NCI-H82 treated with DMSO at 0.1 percent for 48 hours (cell line): ENCODE results near the gene PMS2.
"Not testable (repeated sequence)": the region's sequence is repeated elsewhere in the genome, so short reads cannot be mapped to it uniquely, and the experiment has no call there.

Source experiments
- DNase-seq: peaks from one replicate; lab custom pipeline; 2025; ENCODE audit not compliant: unreplicated experiment; lab: John Stamatoyannopoulos, UW

The PMS2 gene

DNA sequence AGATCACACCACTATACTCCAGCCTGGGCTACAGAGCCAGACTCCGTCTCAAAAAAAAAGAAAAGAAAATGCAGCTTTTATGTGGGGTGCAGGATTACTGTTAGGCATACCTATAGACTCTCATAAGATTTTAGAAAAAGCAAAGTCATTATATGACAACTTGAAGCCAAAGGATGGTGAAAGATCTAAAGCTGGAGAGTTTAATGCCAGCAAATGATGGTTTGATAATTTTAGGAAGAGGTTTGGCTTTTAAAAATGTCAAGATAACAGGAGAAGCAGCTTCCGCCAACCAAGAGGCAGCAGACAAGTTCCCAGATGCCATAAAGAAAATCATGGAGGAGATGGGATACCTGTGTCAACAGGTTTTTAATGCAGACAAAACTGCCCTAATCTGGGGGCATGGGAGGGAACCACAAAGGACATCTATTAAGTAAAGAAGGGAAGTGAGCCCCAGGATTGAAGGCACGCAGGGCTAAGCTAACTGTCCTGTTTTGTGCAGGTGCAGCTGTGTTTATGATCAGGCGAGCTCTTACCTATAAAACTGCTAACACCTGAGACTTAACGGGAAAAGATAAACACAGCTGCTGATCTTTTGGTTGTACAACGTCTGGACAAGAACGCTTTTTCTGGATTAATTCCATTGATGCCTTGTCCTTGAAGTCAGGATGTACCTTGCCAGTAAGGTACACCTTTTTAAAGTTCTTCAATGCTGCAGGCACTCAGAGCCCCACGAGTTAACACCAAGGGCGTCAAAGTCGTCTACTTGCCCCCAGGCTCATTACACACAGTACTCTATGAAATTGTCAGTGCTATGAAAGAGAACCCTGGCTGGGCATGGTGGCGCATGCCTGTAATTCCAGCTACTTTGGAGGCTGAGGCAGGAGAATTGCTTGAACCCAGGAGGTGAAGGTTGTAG is 11.8 kb upstream of the PMS2 start:
- no peak for DNase-seq

DNA sequence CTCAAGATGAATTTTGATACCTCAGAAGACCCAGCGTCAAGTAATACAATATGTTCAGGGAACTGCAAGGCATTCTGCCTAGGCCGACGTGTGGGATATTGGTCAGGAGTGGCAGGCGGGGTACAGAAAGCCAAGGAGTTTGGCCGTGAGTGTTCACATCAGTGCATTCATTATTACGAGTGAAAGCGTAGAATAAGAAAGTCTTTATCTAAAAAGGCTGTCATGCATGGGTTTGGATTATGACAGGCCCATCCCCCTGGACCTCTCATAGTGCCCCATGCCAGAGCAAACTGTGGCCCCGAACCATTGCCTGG is 7.8 kb upstream of the PMS2 start:
- DNase-seq = no peak

- DNase-seq = no peak
These were observed 7.2 kb upstream of the PMS2 start for GRCh38 chr7:6015917-6016652.

DNA sequence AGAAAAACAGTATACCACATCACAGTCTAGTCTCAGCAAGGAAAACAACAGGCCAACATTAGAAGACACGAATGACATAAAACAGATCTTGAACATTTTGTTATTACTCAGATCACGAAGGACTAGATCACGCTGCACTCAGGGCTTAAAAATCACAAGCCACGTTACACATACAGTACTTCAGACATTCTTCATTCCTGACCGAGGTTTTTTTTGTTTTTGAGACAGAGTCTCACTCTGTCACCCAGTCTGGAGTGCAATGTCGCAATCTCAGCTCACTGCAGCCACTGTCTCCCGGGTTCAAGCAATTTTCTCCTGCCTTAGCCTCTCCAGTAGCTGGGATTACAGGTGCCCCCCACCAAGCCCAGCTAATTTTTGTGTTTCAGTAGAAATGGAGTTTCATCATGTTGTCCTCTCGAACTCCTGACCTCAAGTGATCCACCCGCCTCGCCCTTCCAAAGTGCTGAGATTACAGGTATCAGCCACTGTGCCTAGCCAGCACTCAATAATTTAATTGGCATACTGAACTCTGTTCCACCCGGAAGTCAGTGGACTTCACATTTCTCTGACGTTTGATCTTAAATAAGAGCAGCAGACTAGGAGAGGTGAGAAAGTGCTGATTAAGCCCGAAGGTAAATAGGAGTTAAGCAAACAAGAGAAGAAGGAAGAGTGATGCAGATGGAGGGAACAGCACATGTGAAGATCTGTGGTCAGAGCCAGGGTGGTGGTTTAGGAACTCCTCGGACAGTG is 3.7 kb upstream of the PMS2 start:
- DNase-seq = no peak

DNA sequence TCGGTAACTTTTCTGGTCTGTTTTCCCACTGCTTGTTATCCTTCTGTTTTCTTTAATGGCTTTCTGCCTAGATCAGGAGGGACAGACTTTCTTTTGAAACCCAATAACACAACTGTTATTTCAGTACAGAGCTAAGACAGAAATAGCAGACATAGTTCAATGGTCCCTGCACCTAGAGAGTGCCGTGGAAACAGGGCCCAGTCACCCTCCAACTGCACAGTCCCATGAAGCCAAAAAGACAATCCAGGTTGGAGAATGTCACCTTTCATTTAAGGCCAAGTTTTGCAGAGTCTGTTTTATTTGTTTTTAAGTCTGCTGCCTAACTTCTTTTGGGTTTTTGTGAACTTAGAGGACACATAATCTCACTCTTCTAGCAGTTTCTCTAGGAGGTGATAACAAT is 2.7 kb upstream of the PMS2 start:
- no peak for DNase-seq

DNA sequence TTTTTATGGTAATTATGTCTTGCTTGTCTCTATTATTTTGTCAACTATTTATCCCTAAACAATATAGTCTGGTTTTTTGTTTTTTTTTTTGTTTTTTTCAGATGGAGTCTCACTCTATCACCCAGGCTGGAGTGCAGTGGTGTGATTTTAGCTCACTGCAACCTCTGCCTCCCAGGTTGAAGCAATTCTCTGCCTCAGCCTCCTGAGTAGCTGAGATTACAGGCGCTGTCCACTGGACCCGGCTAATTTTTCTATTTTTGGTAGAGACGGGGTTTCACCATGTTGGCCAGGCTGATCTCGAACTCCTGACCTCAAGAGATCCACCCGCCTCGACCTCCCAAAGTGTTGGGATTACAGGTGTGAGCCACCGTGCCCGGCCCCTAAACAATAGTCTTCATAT is 1.5 kb upstream of the PMS2 start:
- not testable (repeated sequence) for DNase-seq

DNA sequence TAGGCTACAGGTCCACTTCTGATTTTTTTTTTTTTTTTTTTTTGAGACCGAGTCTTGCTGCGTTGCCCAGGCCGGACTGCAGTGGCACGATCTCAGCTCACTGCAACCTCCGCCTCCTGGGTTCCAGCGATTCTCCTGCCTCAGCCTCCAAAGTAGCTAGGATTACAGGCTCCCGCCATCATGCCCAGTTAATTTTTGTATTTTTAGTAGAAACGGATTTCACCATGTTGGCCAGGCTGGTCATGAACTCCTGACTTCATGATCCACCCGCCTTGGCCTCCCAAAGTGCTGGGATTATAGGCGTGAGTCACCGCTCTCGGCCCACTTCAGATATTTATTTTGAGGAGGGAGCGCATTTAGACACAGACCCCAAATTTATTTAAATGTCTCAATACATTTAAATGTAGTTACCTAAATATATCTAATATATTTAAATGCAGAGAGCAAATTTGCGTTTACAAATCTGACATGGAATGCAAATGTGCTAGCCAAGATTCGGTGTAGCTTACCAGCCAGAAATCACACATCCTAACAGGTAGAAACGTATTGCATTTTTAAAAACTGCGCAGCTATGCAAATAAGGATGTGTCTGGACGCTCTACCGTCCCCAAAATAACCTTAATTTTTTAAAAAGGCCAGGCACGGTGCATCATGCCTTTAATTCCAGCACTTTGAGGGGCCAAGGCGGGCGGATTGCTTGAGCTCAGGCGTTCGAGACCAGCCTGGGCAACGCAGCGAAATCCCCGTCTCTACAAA is 836 bp downstream of the PMS2 start:
- not testable (repeated sequence) for DNase-seq

DNA sequence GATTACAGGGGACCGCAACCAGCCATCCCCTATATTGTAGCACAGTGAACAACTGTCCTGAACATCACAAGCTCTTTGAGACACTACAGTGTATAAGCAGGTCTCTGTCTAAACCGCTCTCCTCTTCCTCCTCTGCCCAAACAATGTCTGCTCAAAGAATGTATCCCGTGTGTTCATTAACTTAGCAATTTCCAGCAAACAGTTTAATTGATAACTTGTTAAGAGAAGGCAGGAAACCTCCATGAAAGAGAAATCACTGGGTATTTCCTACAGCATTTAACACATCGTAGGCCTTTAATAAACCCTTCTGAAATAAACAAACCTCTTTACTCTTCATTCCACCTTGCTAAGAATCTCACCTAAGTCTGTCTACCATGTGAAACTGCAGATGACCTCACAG is 1.5 kb downstream of the PMS2 start:
- no peak for DNase-seq

DNA sequence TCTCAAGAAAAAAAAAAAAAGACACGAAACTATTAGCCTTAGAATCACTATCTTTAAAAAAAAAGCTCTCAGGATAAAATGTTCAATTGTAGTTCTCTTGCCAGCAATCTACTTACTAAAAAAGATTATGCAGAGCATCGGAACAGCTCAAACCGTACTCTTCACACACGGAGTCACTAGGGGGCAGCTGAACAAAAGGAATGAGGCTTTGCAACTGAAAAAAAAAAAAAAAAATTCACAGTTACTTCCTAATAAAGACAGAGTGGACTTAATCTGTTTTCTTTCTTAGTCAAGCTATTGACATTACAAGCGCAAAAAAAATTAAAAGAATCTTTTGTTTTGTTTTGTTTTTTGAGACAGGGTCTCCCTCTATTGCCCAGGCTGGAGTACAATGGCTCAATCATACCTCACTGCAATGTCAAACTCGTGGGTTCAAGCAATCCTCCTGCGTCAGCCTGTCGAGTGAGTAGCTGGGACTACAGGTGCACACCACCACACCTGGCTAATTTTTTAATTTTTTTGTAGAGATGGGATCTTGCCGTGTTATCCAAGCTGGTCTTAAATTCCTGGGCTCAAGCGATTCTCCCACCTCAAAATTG is 11.5 kb downstream of the PMS2 start:
- peak; percentile 20 for DNase-seq

DNA sequence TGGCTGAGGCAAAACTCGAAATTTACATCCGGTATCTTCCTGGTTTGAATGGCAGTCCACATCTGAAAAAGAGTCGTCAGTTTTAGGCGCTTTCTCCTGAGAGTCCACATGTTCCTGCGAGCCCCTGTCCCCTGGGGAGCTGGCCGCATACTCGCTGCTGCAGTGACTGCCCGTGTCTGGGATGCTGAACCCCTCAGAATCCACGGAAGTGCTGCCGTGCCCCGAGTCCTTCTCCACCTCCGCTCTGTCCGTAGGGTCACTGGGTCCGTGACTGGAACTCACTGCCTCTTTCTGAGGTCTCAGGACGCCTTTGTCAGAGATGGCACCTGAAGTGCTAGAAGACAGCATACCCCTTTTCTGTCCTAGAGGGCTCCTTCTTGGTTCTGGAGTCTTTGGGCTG is 21.8 kb downstream of the PMS2 start:
- not testable (repeated sequence) for DNase-seq

DNA sequence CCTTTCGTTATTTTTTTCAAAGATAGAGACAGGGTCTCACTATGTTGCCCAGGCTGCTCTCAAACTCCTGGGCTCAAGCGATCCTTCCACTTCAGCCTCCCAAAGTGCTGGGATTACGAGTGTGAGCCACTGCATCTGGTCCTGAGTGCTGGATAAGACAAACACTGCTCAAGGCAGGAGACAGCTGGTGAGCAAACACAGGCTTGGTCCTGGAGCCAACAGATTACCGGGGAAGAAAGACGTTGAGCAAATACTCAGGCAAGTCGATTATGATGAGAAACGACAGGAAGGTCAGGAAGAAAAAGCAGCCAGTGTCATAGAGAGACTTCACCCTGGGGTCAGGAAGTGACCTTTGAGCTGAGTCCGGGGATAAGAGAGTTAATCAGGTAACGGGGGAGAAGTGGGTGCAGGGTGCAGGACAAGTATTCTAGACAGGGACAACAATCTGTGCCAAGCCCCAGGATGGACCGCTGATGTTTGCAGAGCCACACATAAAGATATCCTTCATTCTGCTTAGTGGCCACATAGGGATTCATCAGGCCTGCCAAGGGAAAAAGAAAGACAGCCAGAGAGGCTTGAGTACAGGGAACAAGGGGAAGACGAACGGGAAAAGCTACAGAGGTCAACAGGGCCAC is 29.1 kb downstream of the PMS2 start:
- not testable (repeated sequence) for DNase-seq

DNA sequence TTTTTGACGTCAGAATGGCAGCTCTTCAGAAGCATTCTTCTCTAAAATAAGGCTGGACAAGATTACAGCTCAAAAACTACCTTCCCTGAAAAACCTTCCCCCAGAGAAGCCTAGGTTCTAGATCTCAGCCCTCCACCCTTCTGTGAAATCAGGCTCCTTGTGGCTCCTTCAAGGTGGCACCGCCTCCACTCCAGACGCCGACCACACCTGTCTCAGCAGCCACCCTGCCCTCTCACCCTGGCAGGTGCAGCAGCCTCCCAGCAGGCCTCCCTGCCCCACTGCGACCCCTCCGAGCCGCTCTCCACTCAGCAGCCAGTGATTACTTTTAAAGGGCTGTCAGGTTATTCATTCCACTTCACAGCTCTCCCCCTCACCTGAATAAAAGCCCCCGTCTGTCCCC is 35.3 kb downstream of the PMS2 start:
- not testable (repeated sequence) for DNase-seq

GRCh38 chr7:5970347-5970911 is 38.4 kb downstream of the PMS2 start, which contains the start of gene RSPH10B:
TSS of gene RSPH10B (minus strand) at chr7:5970689. CDS start at chr7:5967116, 3,573 bp downstream.
- not testable (repeated sequence) for DNase-seq

GRCh38 chr7:5963810-5964209 is 45.0 kb downstream of the PMS2 start:
- DNase-seq = not testable (repeated sequence)

DNA sequence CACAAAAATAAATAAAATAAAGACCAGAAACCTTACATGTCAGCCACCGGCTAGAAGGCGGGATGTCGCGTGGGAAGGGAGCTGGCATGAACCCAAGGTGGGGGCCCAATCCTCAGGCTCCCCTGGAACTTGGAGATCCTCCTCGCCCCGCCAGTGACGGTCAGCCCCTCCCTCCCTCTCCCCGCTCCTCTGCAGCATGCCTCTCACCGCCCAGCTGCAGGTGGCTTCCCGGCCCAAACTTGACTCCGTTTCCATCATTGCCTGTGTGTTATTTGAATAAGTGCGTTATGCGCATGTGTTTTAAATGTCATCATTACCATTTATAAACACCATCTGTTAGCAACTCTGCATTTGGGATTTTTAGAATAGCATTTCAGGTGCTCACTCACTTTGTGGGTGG is 45.6 kb downstream of the PMS2 start:
- DNase-seq = not testable (repeated sequence)

- not testable (repeated sequence) for DNase-seq
These were observed 73.9 kb downstream of the PMS2 start for GRCh38 chr7:5934945-5935450.

DNA sequence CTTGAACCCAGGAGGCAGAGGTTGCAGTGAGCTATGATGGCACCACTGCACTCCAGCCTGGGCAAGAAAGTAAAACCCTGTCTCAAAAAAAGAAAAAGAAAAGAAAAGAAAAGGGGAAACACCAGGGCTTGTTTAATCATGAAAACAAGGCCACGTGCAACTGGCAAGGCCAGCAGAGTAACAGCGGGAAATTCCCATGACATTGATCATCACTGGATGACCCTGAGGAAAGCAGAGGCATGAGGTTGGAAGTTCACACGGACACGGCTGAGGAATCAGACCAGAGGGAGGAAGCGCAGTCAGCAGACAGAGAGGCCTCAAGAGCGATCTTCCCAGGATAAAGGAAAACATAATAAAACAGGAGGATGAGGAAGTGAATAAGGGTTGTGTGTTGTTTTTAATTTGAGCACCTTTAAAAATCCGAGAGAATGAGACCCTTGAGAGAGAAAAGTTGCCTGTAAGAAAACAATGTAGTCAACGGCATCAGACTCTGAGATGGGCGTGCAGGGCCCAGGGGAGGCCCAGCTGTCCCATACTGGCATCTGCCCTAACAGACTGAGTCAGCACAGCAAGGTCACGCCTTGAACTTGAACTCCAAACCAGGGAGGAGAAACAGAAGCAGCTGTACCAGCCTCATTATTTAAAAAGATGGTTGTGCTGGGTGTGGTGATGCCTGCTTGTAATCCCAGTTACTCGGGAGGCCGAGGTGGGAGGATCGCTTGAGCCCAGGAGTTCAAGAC is 76.8 kb downstream of the PMS2 start:
- DNase-seq = not testable (repeated sequence)

DNA sequence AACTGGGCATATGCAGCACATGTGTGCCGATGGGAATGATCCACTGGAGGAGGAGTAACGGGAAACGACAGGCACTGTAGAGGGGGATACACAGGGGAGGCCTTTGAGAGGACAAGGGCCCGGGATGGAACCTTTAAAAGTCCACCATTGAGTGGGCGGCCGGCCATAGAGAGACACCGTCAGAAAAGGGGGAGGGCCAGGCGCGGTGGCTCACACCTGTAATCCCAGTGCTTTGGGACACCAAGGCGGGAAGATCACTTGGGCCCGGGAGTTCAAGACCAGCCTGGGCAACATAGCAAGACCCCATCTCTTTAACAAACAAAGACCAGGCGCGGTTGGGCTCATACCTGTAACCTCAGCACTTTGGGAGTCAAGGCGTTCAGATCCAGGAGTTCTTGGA is 77.6 kb downstream of the PMS2 start:
- DNase-seq = not testable (repeated sequence)

- not testable (repeated sequence) for DNase-seq
These were observed 78.6 kb downstream of the PMS2 start for GRCh38 chr7:5930290-5930689.
